Activated naive CD4-positive, alpha-beta T cell treated with anti-CD3 and anti-CD28 coated beads, Interleukin-2, amount 10 ng/mL, durations not matched to agents 7 days and 5 days (primary cell): ENCODE results near the gene TPPP.

Experiments
- CTCF ChIA-PET: fragments of 350-600 bp; sonication (Branson Sonifier 250); formaldehyde crosslinking; loops from one replicate; lab custom pipeline; 2021; ENCODE audit warnings: antibody characterized with exemption; lab: Charles Lee
- DNase-seq: peaks from one replicate; pipeline ENCODE4 v3.0.0-alpha.2; 2020
- H3K27ac Mint-ChIP-seq: one replicate; pipeline ENCODE4 v1.8.0; 2021; ENCODE audit warnings: mild to moderate bottlenecking, moderate library complexity, mixed read lengths
- H3K27me3 Mint-ChIP-seq: one replicate; pipeline ENCODE4 v1.8.0; 2021; ENCODE audit warnings: mild to moderate bottlenecking, mixed read lengths
- H3K36me3 Mint-ChIP-seq: one replicate; pipeline ENCODE4 v1.8.0; 2021; ENCODE audit warnings: mixed read lengths
- H3K4me1 Mint-ChIP-seq: one replicate; pipeline ENCODE4 v1.8.0; 2021; ENCODE audit warnings: mixed read lengths
- H3K4me3 Mint-ChIP-seq: one replicate; pipeline ENCODE4 v1.8.0; 2021; ENCODE audit warnings: mild to moderate bottlenecking, moderate library complexity, mixed read lengths
- H3K9me3 Mint-ChIP-seq: one replicate; pipeline ENCODE4 v1.8.0; 2021; ENCODE audit warnings: mixed read lengths

The TPPP gene

DNA sequence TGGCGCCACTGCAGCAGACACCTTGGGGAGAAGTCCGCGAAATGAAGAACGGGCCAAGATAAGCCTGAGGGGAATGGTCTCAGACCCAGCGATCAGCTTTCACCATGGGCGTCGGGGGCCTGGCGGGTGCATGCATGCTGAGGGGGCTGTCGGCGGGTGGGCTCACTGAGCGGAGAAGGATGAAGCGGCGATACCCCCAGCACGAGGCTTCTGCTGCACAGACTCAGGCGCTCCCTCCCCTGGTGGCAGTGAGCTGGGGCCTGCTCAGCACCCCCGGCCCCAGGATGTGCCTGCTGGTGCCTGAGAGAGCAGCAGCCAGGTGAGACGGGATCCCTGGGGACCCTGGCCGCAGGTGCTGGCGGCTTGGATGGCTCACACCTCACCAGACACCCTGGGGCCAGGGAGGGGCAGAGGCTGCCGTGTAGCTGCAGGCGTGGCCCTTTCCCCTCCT lies 49.8 kb downstream of the TPPP start:
- no peak overlapping the region for H3K4me3 Mint-ChIP-seq
- CTCF ChIA-PET, result interaction anchor here (0.8 kb wide), 1 partner anchor 27 kb away, joined by 3 read pairs; no protein-coding TSS in a partner anchor
- peaks cover 24% of the 10 kb centered on the region for H3K36me3 Mint-ChIP-seq
- no peaks in the 10 kb centered on the region for H3K9me3 Mint-ChIP-seq
- H3K4me1 Mint-ChIP-seq, result no peaks in the 10 kb centered on the region
- no peak for DNase-seq
- H3K27ac Mint-ChIP-seq, result no peak overlapping the region
- H3K27me3 Mint-ChIP-seq, result no peaks in the 10 kb centered on the region

DNA sequence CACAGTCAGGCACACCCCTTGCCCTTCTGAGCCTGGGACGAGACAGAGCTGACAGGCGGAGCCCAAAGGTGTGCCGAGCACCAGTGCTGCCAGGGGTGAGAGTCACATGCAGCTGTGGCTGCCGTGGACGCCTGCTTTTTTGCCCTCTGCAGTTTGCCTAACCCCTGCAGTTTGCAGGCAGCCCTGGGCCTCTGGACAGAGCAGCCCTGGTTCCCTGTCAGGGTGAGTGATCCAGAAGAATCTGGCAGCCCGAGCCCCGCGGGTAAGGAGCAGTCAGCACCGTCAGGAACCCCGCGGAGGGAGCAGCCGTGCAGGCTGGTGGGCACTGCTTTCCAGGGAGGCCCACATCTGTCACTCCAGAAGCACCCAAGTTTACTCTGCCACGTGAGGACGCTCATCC lies 50.7 kb downstream of the TPPP start:
- H3K4me1 Mint-ChIP-seq, result no peaks in the 10 kb centered on the region
- H3K27ac Mint-ChIP-seq, result no peak overlapping the region
- no peaks in the 10 kb centered on the region for H3K27me3 Mint-ChIP-seq
- no peaks in the 10 kb centered on the region for H3K9me3 Mint-ChIP-seq
- CTCF ChIA-PET, result no interaction called here
- DNase-seq, result no peak
- H3K36me3 Mint-ChIP-seq, result peaks cover 28% of the 10 kb centered on the region
- no peak overlapping the region for H3K4me3 Mint-ChIP-seq

DNA sequence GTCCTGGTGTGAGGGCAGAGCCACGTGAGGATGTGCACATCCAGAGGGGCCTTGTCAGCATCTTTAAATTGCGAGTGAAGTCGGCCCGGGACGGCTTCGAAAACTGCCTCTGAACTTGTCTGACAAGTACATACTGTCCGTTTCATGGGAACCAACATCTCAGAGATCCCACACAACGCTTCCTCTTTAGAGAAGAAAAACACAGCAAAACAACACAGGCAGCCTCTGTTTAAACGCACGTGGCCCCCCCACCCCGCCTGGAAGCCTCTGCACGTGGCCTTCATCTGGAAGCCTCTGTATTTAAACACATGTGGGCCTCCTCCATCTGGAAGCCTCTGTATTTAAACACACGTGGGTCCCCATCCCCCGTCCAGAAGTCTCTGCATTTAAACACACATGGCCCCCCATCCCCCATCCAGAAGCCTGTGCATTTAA lies 51.8 kb downstream of the TPPP start:
- H3K27me3 Mint-ChIP-seq, result no peaks in the 10 kb centered on the region
- no peak overlapping the region for H3K4me3 Mint-ChIP-seq
- no peaks in the 10 kb centered on the region for H3K4me1 Mint-ChIP-seq
- DNase-seq, result no peak
- H3K36me3 Mint-ChIP-seq, result peaks cover 28% of the 10 kb centered on the region
- CTCF ChIA-PET, result no interaction called here
- no peaks in the 10 kb centered on the region for H3K9me3 Mint-ChIP-seq
- H3K27ac Mint-ChIP-seq, result no peak overlapping the region

DNA sequence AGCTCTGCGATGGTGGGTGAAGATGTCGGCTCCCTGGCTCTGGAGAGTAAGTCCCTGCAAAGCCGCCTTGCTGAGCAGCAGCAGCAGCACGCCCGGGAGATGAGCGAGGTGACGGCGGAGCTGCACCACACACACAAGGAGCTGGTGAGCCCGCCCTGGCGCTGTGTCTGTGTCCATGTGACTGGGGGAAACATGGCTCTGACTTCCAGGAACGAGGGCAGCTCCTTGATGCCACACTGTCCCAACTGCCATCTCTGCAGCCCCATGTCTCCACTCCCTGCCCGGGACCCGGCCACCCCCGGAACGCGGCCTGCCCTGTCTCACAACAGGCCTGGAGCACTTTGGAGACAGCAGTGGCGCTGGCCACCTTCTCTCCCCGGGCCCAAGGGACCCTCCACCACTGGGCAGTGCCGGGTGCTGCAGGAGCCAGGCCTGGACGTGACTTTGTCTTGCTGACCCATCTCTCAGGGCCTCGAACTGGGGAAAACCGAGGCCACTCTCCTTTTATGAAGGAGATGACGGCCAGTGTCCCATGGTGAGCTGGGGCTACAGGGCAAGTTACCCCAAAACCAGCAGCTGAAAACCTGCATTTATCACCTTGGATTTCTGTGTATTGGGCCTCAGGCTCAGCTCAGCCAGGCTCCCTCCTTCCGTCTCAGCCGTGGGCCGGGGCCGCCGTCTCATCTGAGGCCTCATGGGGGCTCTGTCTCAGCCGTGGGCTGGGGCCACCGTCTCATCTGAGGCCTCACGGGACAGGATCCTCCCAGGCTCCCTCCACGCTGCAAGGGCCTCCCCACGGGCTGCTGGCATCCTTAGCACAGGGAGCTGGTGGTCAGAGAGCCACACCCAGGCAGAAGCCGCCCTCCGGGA lies 52.5 kb downstream of the TPPP start:
- no peak for DNase-seq
- Mint-ChIP-seq H3K4me1 (no peaks in the 10 kb centered on the region), H3K9me3 (no peaks in the 10 kb centered on the region), H3K27ac (no peak overlapping the region), H3K36me3 (peaks cover 29% of the 10 kb centered on the region), H3K4me3 (no peak overlapping the region), H3K27me3 (no peaks in the 10 kb centered on the region)
- CTCF ChIA-PET, result no interaction called here

GRCh38 chr5:639584-640213 lies 53.5 kb downstream of the TPPP start:
- H3K4me1 Mint-ChIP-seq, result no peaks in the 10 kb centered on the region
- no peak for DNase-seq
- H3K4me3 Mint-ChIP-seq, result no peak overlapping the region
- H3K36me3 Mint-ChIP-seq, result peaks cover 31% of the 10 kb centered on the region
- CTCF ChIA-PET, result no interaction called here
- no peak overlapping the region for H3K27ac Mint-ChIP-seq
- H3K27me3 Mint-ChIP-seq, result no peaks in the 10 kb centered on the region
- no peaks in the 10 kb centered on the region for H3K9me3 Mint-ChIP-seq

- no peak overlapping the region for H3K4me3 Mint-ChIP-seq
- no peaks in the 10 kb centered on the region for H3K9me3 Mint-ChIP-seq
- H3K4me1 Mint-ChIP-seq, result no peaks in the 10 kb centered on the region
- CTCF ChIA-PET, result no interaction called here
- H3K36me3 Mint-ChIP-seq, result peaks cover 34% of the 10 kb centered on the region
- DNase-seq, result no peak
- no peaks in the 10 kb centered on the region for H3K27me3 Mint-ChIP-seq
- no peak overlapping the region for H3K27ac Mint-ChIP-seq
These were observed 54.0 kb downstream of the TPPP start for GRCh38 chr5:639253-639530.

GRCh38 chr5:638501-639252 lies 54.5 kb downstream of the TPPP start:
- CTCF ChIA-PET, result no interaction called here
- no peak for DNase-seq

GRCh38 chr5:637581-638450 lies 55.3 kb downstream of the TPPP start:
- no peaks in the 10 kb centered on the region for H3K27me3 Mint-ChIP-seq
- H3K36me3 Mint-ChIP-seq, result peaks cover 39% of the 10 kb centered on the region
- H3K27ac Mint-ChIP-seq, result no peak overlapping the region
- H3K4me1 Mint-ChIP-seq, result no peaks in the 10 kb centered on the region
- CTCF ChIA-PET, result no interaction called here
- DNase-seq, result no peak
- H3K4me3 Mint-ChIP-seq, result no peak overlapping the region
- H3K9me3 Mint-ChIP-seq, result no peaks in the 10 kb centered on the region

More at GRCh38 chr5:638501-639252, 54.5 kb downstream of the TPPP start:
- Mint-ChIP-seq H3K4me3 (no peak overlapping the region), H3K27ac (no peak overlapping the region), H3K27me3 (no peaks in the 10 kb centered on the region), H3K4me1 (no peaks in the 10 kb centered on the region), H3K9me3 (no peaks in the 10 kb centered on the region), H3K36me3 (peaks cover 36% of the 10 kb centered on the region)

DNA sequence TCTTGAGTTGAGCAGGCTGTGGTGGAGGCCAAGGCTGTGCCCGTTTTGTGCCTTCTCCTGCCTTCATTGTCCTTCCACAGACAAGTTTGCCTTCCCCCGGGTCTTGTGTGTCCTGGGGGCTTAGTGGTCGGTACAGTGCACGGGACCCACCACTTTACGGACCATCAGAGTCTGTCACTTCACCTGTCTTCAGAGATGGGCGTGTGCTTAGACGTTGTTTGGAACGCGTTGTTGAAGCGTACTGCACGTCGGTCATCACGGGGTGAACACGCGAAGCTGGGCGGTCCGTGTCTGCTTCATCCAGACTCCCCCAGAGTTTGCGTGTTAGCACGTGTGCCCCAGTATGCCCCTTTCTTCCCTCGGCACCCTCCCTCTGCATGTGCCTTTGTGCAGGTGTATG lies 56.2 kb downstream of the TPPP start:
- CTCF ChIA-PET, result no interaction called here
- H3K36me3 Mint-ChIP-seq, result peaks cover 39% of the 10 kb centered on the region
- no peaks in the 10 kb centered on the region for H3K9me3 Mint-ChIP-seq

GRCh38 chr5:635306-636055 lies 57.7 kb downstream of the TPPP start:
- Mint-ChIP-seq H3K27ac (no peak overlapping the region), H3K9me3 (no peaks in the 10 kb centered on the region), H3K4me1 (no peaks in the 10 kb centered on the region), H3K4me3 (no peak overlapping the region), H3K36me3 (peaks cover 35% of the 10 kb centered on the region), H3K27me3 (no peaks in the 10 kb centered on the region)
- no peak for DNase-seq
- CTCF ChIA-PET, result no interaction called here

More for the DNA sequence above, 56.2 kb downstream of the TPPP start:
- Mint-ChIP-seq H3K4me3 (no peak overlapping the region), H3K27ac (no peak overlapping the region), H3K27me3 (no peaks in the 10 kb centered on the region), H3K4me1 (no peaks in the 10 kb centered on the region)
- no peak for DNase-seq

- Mint-ChIP-seq H3K4me1 (no peaks in the 10 kb centered on the region), H3K9me3 (no peaks in the 10 kb centered on the region), H3K36me3 (peaks cover 35% of the 10 kb centered on the region), H3K4me3 (no peak overlapping the region), H3K27ac (no peak overlapping the region), H3K27me3 (no peaks in the 10 kb centered on the region)
- CTCF ChIA-PET, result no interaction called here
- no peak for DNase-seq
These were observed 59.0 kb downstream of the TPPP start for GRCh38 chr5:634191-634590.

- H3K27ac Mint-ChIP-seq, result no peak overlapping the region
- no peak for DNase-seq
- peaks cover 39% of the 10 kb centered on the region for H3K36me3 Mint-ChIP-seq
- no peak overlapping the region for H3K4me3 Mint-ChIP-seq
- CTCF ChIA-PET, result no interaction called here
- H3K4me1 Mint-ChIP-seq, result no peaks in the 10 kb centered on the region
- H3K9me3 Mint-ChIP-seq, result no peaks in the 10 kb centered on the region
- no peaks in the 10 kb centered on the region for H3K27me3 Mint-ChIP-seq
These were observed 59.6 kb downstream of the TPPP start for GRCh38 chr5:633501-633955.
